IMR-90 (cell line): ENCODE results near the gene MSLN. TPM values are rescaled to one million over a fixed set of nuclear protein-coding genes. Genes with fewer than 3 reads are reported as not detected.

Experiments used
- ATAC-seq: fragments of 200-7000 bp; cut with Tn5 transposase; 2 replicates; pipeline ENCODE4 v1.9.1; 2020; ENCODE audit warnings: low read depth, mild to moderate bottlenecking, moderate library complexity
- BruUV-seq: library from RNA; stranded (reverse); fragments of 400-500 nt; replicated peaks from 2 replicates; lab custom pipeline; 2021; lab: Mats Ljungman, UMichigan
- CTCF ChIA-PET: fragments of 300-600 bp; formaldehyde crosslinking; extraction: SDS; loops from one replicate; lab custom pipeline; 2021; ENCODE audit warnings: antibody characterized with exemption; lab: Yijun Ruan, JAX
- POLR2A ChIA-PET: fragments of 300-600 bp; sonication (Branson Sonifier 250); formaldehyde crosslinking; loops from one replicate; lab custom pipeline; 2022; ENCODE audit warnings: antibody characterized with exemption; ENCODE audit not compliant: unreplicated experiment; lab: Charles Lee
- DNase-seq: peaks from one replicate; pipeline ENCODE4 v3.0.0; 2013
- H2AFZ ChIP-seq: replicated peaks from 2 replicates; pipeline ENCODE3; 2013; ENCODE audit warnings: low read length, mild to moderate bottlenecking; ENCODE audit not compliant: poor library complexity
- H2AK5ac ChIP-seq: 2 replicates; pipeline ENCODE4 v1.6.1; 2013; ENCODE audit warnings: low read depth, low read length, inconsistent platforms
- H2AK9ac ChIP-seq: replicated peaks from 2 replicates; pipeline ENCODE3; 2013; ENCODE audit warnings: mild to moderate bottlenecking, low read depth, low read length, moderate library complexity; ENCODE audit not compliant: poor library complexity
- H2BK120ac ChIP-seq: 2 replicates; pipeline ENCODE4 v1.6.1; 2013; ENCODE audit warnings: low read depth, low read length, inconsistent platforms
- H2BK15ac ChIP-seq: 3 replicates; pipeline ENCODE4 v1.6.1; 2013; ENCODE audit warnings: low read depth, low read length, inconsistent platforms
- H2BK20ac ChIP-seq: 2 replicates; pipeline ENCODE4 v1.6.1; 2013; ENCODE audit warnings: low read depth, mild to moderate bottlenecking, inconsistent platforms, low read length, moderate library complexity
- H2BK5ac ChIP-seq: 2 replicates; pipeline ENCODE4 v1.6.1; 2013; ENCODE audit warnings: mild to moderate bottlenecking, low read depth, low read length, inconsistent platforms; ENCODE audit not compliant: poor library complexity, severe bottlenecking
- H3K14ac ChIP-seq: replicated peaks from 2 replicates; pipeline ENCODE4 v1.6.1; 2013; ENCODE audit warnings: low read depth, low read length, inconsistent platforms
- H3K18ac ChIP-seq: 2 replicates; pipeline ENCODE4 v1.6.1; 2013; ENCODE audit warnings: low read depth, low read length, control low read depth
- H3K23ac ChIP-seq: 2 replicates; pipeline ENCODE4 v1.6.1; 2013; ENCODE audit warnings: low read depth, low read length, inconsistent platforms
- H3K27ac ChIP-seq: 2 replicates; pipeline ENCODE4 v1.5.1; 2013; ENCODE audit warnings: mild to moderate bottlenecking, control low read depth, low read length; ENCODE audit not compliant: insufficient read depth
- H3K27me3 ChIP-seq: 2 replicates; pipeline ENCODE4 v1.6.1; 2013; ENCODE audit warnings: low read length; ENCODE audit not compliant: control insufficient read depth, insufficient read depth
- H3K36me3 ChIP-seq: 2 replicates; pipeline ENCODE4 v1.6.1; 2013; ENCODE audit warnings: low read length, mixed read lengths; ENCODE audit not compliant: control insufficient read depth, insufficient read depth
- H3K4ac ChIP-seq: 2 replicates; pipeline ENCODE4 v1.6.1; 2013; ENCODE audit warnings: low read depth, low read length, inconsistent platforms
- H3K4me1 ChIP-seq: 2 replicates; pipeline ENCODE4 v1.6.1; 2013; ENCODE audit warnings: low read length, mixed read lengths; ENCODE audit not compliant: control insufficient read depth, insufficient read depth
- H3K4me2 ChIP-seq: 2 replicates; pipeline ENCODE4 v1.6.1; 2013; ENCODE audit warnings: low read depth, mild to moderate bottlenecking, control low read depth, low read length, moderate library complexity
- H3K4me3 ChIP-seq: 2 replicates; pipeline ENCODE4 v1.5.1; 2013; ENCODE audit warnings: low read depth, mild to moderate bottlenecking, control low read depth, low read length, moderate library complexity; ENCODE audit not compliant: insufficient read depth
- H3K56ac ChIP-seq: 2 replicates; pipeline ENCODE4 v1.6.1; 2013; ENCODE audit warnings: low read length, inconsistent platforms; ENCODE audit not compliant: insufficient read depth; ENCODE audit errors: extremely low read depth
- H3K79me1 ChIP-seq, 2 experiments: 2 replicates each; pipeline ENCODE4 v1.6.1; 2013; ENCODE audit warnings: low read length in 2 of 2, inconsistent platforms in 1 of 2, low read depth in 1 of 2
- H3K9ac ChIP-seq: 2 replicates; pipeline ENCODE4 v1.6.1; 2013; ENCODE audit warnings: low read depth, low read length, control low read depth
- H3K9me1 ChIP-seq: 2 replicates; pipeline ENCODE4 v1.6.1; 2013; ENCODE audit warnings: low read length, inconsistent platforms; ENCODE audit not compliant: insufficient read depth
- H3K9me3 ChIP-seq: 2 replicates; pipeline ENCODE4 v1.6.1; 2013; ENCODE audit warnings: low read length; ENCODE audit not compliant: control insufficient read depth, insufficient read depth
- H4K20me1 ChIP-seq: 2 replicates; pipeline ENCODE4 v1.6.1; 2013; ENCODE audit warnings: low read length, inconsistent platforms; ENCODE audit not compliant: insufficient read depth
- H4K5ac ChIP-seq: 2 replicates; pipeline ENCODE4 v1.6.1; 2013; ENCODE audit warnings: mild to moderate bottlenecking, low read depth, low read length, control low read depth
- H4K8ac ChIP-seq, 2 experiments: 2 replicates each; pipeline ENCODE4 v1.6.1; 2013; ENCODE audit warnings: low read depth in 2 of 2, low read length in 2 of 2, control low read depth in 1 of 2, inconsistent platforms in 1 of 2
- H4K91ac ChIP-seq: 2 replicates; pipeline ENCODE4 v1.6.1; 2013; ENCODE audit warnings: low read depth, low read length, inconsistent platforms; ENCODE audit not compliant: insufficient read depth
- CEBPB ChIP-seq: IDR thresholded peaks from 2 replicates; pipeline ENCODE4 v1.6.1; 2012; ENCODE audit warnings: low read depth, low read length, improper control_type of control experiment
- CHD1 ChIP-seq: IDR thresholded peaks from 2 replicates; pipeline ENCODE4 v1.6.1; 2012; ENCODE audit warnings: low read depth, low read length, improper control_type of control experiment
- CTCF ChIP-seq: conservative IDR thresholded peaks from 2 replicates; pipeline ENCODE4 v1.5.1; 2012; ENCODE audit warnings: mild to moderate bottlenecking, low read depth, low read length, improper control_type of control experiment
- FOS ChIP-seq: fragments of 150-350 bp; IDR thresholded peaks from 2 replicates; pipeline ENCODE4 v1.6.1; 2016; ENCODE audit warnings: low read depth, low read length
- MAFK ChIP-seq: IDR thresholded peaks from 2 replicates; pipeline ENCODE4 v1.6.1; 2012; ENCODE audit warnings: low read depth, low read length, improper control_type of control experiment
- MAZ ChIP-seq: IDR thresholded peaks from 2 replicates; pipeline ENCODE4 v1.6.1; 2012; ENCODE audit warnings: low read depth, mild to moderate bottlenecking, low read length, improper control_type of control experiment, moderate library complexity, borderline replicate concordance
- MXI1 ChIP-seq: IDR thresholded peaks from 2 replicates; pipeline ENCODE4 v1.6.1; 2012; ENCODE audit warnings: low read depth, mild to moderate bottlenecking, low read length, moderate library complexity, borderline replicate concordance
- NFE2L2 ChIP-seq: fragments of 150-350 bp; IDR thresholded peaks from 2 replicates; pipeline ENCODE4 v1.6.1; 2016; ENCODE audit warnings: low read depth, mild to moderate bottlenecking, low read length
- POLR2A ChIP-seq: IDR thresholded peaks from 2 replicates; pipeline ENCODE4 v1.6.1; 2012; ENCODE audit warnings: mild to moderate bottlenecking, low read depth, low read length
- RAD21 ChIP-seq: IDR thresholded peaks from 2 replicates; pipeline ENCODE4 v1.6.1; 2012; ENCODE audit warnings: low read length, improper control_type of control experiment
- RCOR1 ChIP-seq: IDR thresholded peaks from 2 replicates; pipeline ENCODE4 v1.6.1; 2012; ENCODE audit warnings: mild to moderate bottlenecking, low read length, improper control_type of control experiment; ENCODE audit not compliant: insufficient replicate concordance
- SMC3 ChIP-seq: fragments of 150-350 bp; IDR thresholded peaks from 2 replicates; pipeline ENCODE4 v1.6.1; 2016; ENCODE audit warnings: low read depth, mild to moderate bottlenecking, antibody characterized with exemption, low read length, moderate library complexity
- USF2 ChIP-seq: fragments of 150-350 bp; IDR thresholded peaks from 2 replicates; pipeline ENCODE4 v1.6.1; 2017; ENCODE audit warnings: mild to moderate bottlenecking, antibody characterized with exemption, low read length, low read depth
- WGBS, 2 experiments: methylation state at CpG; one replicate each; pipeline versions ENCODE4 v1.1.5 to v1.1.7; 2013; ENCODE audit warnings: missing lambda C conversion rate in 2 of 2; ENCODE audit not compliant: insufficient read length in 1 of 2; ENCODE audit errors: extremely low coverage in 2 of 2; 5-methylcytosine and 5-hydroxymethylcytosine counted together
- dilution Hi-C: fragments of 300-500 bp; cut with HindIII; formaldehyde crosslinking; loops from one replicate; pipeline ENCODE4 v1.14.3; 2018; ENCODE audit warnings: low sequenced_read_pairs; ENCODE audit not compliant: unreplicated experiment
- in situ Hi-C: fragments of 300-500 bp; cut with MboI; formaldehyde crosslinking; loops from 3 replicates; pipeline ENCODE4 v1.14.3; 2019; ENCODE audit warnings: low sequenced_read_pairs, inconsistent platforms, mixed read lengths
- intact Hi-C: fragments of 100-400 bp; cut with micrococcal nuclease; formaldehyde crosslinking; loops from 2 replicates; pipeline ENCODE4 v1.10.0; 2022
- polyA plus RNA-seq, 3 experiments: library from polyadenylated mRNA; depleted of rRNA; stranded (reverse); fragments of >200 nt; gene quantifications; 2 replicates each; pipeline ENCODE4 v1.2.3, GENCODE V29; 2012; ENCODE audit warnings: low replicate concordance in 1 of 3
- total RNA-seq: library from RNA; depleted of rRNA; stranded (reverse); fragments of >200 nt; gene quantifications from 2 replicates; pipeline ENCODE4 v1.2.3, GENCODE V29; 2012

Gene MSLN
- total and polyA plus RNA-seq, 2 of the 4 experiments (the other 2 are of a cell fraction), result 0.14 TPM; not detected in 1

GRCh38 chr16:774086-775001 lies 13.8 kb downstream of the MSLN start (continued):
- no peak for TF ChIP-seq RCOR1
- no peak for TF ChIP-seq MAFK

GRCh38 chr16:775236-775796 lies 14.8 kb downstream of the MSLN start:
- Histone ChIP-seq H2AK5ac (no peak overlapping the region), H2AK9ac (no peak overlapping the region), H3K36me3 (no peaks in the 10 kb centered on the region), H3K9me1 (no peaks in the 10 kb centered on the region), H2BK5ac (no peak overlapping the region), H3K4me1 (no peaks in the 10 kb centered on the region), H3K56ac (no peak overlapping the region), H3K27me3 (peaks cover 3% of the 10 kb centered on the region; the same call in 1 of the 2 replicates), H3K23ac (no peak overlapping the region), H4K20me1 (no peaks in the 10 kb centered on the region), H4K5ac (no peak overlapping the region), H3K79me1 (no peaks in the 10 kb centered on the region), H3K9ac (no peak overlapping the region), H3K4me3 (no peak overlapping the region), H2AFZ (no peak overlapping the region), H4K8ac (no peak overlapping the region), H2BK120ac (no peak overlapping the region), H3K27ac (no peak overlapping the region), H3K4me2 (no peak overlapping the region), H3K9me3 (no peaks in the 10 kb centered on the region), H3K18ac (no peak overlapping the region), H3K14ac (no peak overlapping the region), H4K91ac (no peak overlapping the region), H2BK15ac (no peak overlapping the region), H2BK20ac (no peak overlapping the region), H3K4ac (no peak overlapping the region)
- ChIA-PET CTCF (no interaction called here), POLR2A (no interaction called here)
- intact Hi-C loops (no loop called here), in situ Hi-C loops (no loop called here), dilution Hi-C loops (no loop called here)
- ATAC-seq, result no peak
- DNase-seq, result no peak
- TF ChIP-seq CHD1 (no peak), FOS (no peak), USF2 (no peak), MAFK (no peak), MXI1 (no peak), SMC3 (no peak), MAZ (no peak), RCOR1 (no peak), NFE2L2 (no peak), CTCF (no peak), CEBPB (no peak), RAD21 (no peak), POLR2A (no peak)
- 57% methylated on average over 19 of the region's 36 CpGs; no CpG with 5 or more reads in 1 of the 2 experiments for WGBS, 2 experiments
- BruUV-seq, result no TSS peak
